Panc1 (cell line): ENCODE results near the gene TIE1.

Experiments used
- CTCF ChIP-seq: fragments of 450-650 bp; IDR thresholded peaks from 2 replicates; pipeline ENCODE4 v1.5.1; 2017; ENCODE audit warnings: mild to moderate bottlenecking
- POLR2AphosphoS5 ChIP-seq: IDR thresholded peaks from 2 replicates; pipeline ENCODE4 v1.6.1; 2012; ENCODE audit warnings: mild to moderate bottlenecking, low read depth, low read length, moderate library complexity
- TCF7L2 ChIP-seq: IDR thresholded peaks from 2 replicates; pipeline ENCODE4 v1.6.1; 2011; ENCODE audit warnings: mild to moderate bottlenecking, low read depth, low read length, inconsistent platforms

GRCh38 chr1:43256675-43257570, 43.9 kb upstream of the TIE1 start:
- TF ChIP-seq CTCF: no peak
- TF ChIP-seq TCF7L2: no peak
- no peak for TF ChIP-seq POLR2AphosphoS5
